ENCODE results near the gene DPP4. TPM values are rescaled to one million over a fixed set of nuclear protein-coding genes. Genes with fewer than 3 reads are reported as not detected.
A peak's percentile ranks its signal among the peaks of the same experiment; 100 is the strongest.

DPP4 gene
- not detected in 2 replicates for total RNA-seq (2014; rRNA removed; shearing (Covaris generic))
- polyA plus RNA-seq (2015; cell fraction: cytosol; rRNA removed), result not detected in 2 replicates
- not detected in 2 replicates for polyA plus RNA-seq (2015; cell fraction: nucleus; rRNA removed)

DNA sequence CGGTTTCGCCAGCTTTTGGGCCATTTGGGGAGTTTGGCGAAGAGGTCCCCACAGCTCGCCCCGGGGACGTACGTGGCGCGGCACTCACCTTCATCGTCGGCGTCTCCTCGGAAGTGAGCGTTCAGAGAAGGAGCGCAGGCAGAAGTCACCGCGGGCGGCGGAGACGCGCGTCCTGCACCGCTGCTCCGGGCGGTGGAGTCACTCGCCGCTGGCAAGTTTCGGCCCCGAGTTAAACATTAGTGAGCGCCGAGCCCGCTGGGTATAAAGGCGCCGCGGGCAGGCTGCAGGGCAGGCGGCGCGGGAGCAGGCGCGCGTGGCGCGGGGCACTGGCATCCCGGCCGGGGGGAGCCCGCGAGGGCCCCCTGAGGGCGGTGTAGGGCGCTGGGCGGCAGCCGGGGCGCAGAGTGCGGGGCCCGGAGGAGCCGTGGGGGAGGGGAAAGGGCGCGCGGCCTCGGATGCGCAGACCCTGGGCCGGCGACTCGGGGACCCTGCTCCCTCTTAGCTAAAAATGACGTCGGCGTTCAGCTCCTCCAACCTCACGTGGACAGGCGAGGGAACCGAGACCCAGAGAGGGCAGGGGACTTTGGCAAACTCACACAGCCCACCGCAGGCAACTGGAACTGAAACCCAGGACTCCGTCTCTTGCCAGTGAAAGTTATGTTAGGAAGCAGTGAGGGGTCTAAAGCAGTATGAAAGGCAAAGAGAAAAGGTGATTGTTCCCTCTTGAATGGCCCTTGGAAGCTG, at the start of gene DPP4:
Gene DPP4 (minus strand): TSS at position 328 of the 744 bp plus-strand sequence. CDS start 234 bp downstream, at position 94.
- DNase-seq (ENCODE audit: low read depth), result no peak

DNA sequence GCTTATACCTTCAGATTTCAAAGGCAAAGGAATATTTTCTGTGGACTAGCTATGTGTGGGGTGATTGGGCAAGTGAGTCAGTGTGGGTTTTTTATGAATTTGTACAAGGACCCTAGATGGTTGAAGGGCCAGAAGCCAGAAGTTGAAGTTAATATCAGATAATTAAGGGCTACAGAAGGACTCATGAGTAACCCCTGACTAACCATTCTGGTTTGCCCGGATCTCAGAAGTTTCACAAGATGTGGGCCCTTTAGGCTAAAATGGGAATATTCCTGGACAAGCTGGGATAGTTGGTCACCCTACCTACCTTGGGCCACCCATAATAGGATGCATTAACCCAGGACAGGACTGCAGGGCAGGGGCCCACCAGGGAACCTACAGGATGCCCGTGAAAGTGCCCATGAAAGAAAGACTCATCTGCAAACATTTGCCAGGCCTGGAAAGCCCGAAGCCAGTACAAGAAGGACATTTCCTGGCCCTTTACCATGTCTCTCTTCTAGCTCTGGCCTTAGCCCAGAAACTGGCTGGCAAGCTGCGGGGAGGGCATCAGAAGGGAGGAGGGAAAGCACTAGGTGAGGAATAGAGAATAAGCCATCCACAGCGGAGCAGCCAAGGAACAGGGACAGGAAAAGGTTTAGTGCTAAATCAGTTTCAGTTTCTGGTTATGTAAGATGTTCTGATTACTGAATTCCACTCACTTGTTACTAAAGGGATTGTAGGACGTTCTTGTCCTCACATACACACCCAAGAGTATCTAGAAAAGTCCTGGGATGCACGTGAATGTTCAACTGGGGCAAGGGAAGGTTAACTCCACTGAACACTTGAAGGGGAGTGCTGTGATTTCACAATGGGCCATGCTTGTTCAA, 44.4 kb upstream of the DPP4 start:
- DNase-seq (ENCODE audit: low read depth), result peak; percentile 83

DNA sequence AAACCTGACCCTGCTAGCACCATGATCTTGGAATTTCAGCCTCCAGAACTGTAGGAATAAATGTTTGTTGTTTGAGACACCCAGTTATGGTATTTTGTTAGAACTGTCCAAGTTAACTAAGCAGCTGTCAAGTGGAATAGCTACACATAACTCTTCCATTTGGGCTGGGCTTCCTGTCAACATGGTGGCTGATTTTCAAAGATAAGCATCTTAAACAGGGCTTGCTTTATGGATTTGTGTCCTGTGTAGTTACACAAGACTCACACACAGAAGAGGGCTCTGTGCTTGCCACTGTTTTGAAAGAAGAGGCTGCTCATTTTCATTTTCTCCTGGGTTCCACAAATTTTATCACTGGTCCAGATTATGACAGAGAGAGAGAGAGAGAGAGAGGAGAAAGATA, 42.3 kb upstream of the DPP4 start:
- DNase-seq (ENCODE audit: low read depth), result no peak

DNA sequence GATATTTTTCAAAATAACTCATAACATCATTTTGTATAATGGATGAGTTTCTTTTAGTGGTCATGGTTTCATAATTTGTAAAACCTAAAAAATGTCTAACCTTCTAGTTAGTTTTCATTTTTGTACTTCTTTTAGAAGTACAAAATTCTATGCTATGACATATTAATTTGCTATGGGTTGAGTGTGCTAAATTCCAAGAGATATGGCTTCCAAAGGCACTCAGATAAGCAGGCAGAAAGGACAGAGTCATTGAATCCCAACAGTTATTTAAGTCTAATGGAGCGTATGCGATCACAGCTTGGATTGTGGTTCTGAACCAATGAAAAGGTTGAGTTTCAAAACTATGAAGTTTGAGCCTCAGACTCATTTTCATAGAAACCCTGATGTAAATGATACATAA, 41.1 kb upstream of the DPP4 start:
- no peak for DNase-seq (ENCODE audit: low read depth)

DNA sequence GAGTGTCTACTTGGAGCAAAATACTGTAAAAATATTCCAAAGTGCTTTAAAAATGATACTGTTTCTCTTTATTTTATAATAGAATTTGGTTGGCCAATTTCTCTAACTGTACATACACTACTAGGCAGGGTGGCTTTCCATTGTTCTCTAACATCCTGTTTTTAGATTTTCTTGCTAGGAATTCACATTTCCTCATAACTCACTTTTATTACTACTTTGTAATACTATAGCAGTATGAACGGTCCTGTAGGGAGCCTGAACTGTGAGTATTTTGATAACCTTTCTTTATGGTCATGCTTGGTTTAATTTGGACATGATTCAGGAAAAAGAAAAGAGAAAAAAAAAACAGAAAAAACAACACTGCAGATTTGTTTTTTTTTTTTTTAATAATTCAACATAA, 40.3 kb upstream of the DPP4 start:
- DNase-seq (ENCODE audit: low read depth), result no peak

DNA sequence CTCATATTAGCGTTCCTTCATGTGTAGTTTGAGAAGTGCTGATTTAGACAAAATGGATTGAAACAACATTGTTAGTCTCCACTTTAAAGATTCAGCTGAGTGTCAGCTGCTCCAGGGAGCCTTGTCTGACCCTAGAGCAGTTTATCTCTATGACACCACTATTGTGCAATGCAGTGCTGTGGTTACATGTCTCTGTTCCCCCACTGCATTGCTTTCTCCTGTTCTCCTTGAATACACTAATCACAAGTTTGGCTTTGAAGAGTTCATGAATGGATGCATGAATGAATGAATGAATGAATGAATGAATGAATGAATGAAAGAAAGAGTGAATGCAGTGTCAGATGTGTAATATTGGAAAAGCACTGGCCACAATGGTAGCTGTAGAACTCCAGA, 39.8 kb upstream of the DPP4 start:
- DNase-seq (ENCODE audit: low read depth), result peak; percentile 50

DNA sequence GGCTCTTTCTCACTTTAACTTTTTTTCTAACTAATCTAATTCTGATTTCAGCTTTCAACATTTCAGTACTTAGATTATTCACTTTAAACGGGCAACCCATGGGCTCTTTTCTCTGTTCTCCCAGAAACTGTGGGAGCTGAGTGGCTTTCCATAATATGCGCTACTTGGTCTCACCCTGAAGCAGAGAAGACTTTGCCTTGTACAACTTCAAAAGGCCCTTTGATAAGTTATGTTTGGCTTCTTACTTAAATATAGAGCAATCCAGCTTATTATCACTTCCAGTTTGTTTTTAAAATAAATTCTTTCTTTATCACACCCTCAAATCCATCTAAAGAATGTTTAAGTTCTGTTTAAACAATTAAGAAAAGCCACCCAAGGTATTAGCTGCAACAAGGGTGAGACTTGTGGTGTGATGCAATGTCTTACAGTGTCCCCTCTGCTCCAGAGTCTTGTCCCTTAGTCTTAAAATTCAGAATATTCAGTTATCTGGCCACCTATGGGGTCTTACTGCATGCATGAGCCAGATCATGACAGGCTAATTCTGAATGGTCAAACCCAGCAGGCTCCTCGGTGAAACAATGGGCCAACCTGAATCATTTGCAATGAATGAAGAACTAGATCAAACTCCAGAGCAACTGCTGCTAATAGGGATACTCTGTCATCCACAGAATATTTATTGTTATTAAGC, 39.2 kb upstream of the DPP4 start:
- no peak for DNase-seq (ENCODE audit: low read depth)

DNA sequence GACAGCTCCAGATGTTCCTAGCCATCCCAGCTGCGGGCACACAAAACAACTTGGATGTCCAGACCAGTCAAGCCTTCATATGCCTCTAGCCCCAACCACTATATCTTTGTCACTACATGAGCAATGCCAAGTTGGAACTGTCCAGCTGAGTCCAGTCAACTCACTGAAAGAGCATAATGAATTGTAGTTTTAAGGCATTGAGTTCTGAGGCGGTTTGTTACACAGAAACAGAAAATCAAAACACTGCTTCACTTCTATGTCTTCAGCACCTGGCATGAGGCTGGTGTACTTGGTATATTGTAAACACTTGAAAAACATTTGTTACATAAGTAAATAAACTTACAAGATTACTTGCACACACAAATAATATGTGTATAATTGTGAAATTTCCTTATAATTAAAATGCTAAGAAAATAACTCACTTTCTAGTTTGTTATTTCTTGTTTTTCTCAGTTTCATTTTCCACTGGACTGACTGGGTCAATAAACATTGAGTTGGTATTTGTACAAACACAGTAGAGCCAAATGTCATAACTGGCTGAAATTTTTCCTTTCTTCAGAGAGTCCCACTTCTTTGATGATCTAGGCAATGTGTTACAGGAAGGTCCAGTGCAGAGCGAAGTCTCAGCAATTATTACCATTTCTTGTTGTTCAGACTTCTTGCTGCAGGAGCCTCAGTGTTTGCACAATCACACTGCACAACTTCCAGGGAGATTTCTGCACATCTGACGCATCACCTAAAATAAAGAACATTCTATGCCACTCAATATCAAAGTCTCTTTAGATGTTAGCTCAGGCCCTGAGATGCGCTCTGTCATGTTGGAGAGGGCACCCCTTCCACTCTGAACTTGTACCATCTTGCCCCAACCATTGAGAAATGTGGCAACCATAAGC, 38.2 kb upstream of the DPP4 start:
- no peak for DNase-seq (ENCODE audit: low read depth)

DNA sequence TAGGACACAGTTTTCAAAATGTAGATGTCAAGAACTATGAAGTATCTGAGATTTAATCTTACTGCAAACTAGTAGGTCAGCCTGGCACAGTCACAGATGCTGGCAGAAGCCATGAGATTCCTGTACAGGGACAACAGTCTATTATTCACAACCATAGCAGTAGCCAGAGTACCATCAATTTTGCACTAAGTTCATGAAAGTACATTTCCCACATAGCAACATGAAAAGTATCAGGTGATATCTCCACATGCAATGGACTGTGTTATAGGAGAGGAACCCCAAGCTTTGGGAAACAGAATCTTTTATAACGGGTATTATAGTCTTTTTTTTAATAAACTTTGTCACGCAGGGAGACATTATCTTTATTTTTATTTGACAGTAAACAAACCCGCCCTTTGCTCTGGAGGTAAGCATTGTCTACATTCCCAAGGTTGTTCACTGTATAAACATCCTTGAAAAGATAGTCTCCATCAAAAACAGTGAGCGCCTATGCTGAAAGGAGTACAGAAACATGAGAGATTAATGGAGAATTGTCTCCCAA, 33.4 kb upstream of the DPP4 start:
- no peak for DNase-seq (ENCODE audit: low read depth)

DNA sequence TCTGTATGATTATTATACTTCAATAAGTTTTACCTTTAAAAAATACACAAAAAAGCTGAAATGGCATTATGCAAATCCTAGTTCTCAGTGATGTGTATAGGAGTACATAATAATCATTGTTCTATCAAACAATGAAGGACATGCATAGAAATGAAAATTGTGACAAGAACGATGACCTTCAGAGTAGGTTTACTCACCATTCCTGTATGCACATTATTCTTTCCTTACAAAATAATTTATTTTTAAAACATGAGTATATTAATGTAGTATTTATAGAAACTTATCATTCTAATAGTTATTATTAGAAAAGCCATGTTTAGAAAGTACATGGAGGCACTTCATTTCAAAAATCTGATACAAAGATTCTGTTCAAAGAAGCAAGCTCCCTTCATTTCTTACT, 32.7 kb upstream of the DPP4 start:
- no peak for DNase-seq (ENCODE audit: low read depth)

DNA sequence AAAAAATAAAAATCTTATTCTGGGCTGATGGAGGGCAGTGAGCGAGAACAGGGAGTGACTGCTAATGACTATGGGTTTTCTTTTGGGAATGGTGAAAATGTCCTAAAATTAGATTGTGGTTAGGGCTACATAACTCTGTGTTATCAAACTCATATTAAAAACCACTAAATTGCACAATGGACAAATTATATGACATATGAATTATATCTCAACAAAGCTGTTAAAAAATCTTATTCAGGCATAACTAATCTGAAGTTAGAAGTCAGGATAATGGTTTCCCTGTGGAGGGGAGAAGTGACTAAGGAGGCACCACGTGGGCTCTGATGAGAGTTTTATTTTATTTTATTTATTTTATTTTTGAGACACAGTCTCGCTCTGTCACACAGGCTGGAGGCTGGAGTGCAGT, 32.1 kb upstream of the DPP4 start:
- no peak for DNase-seq (ENCODE audit: low read depth)

DNA sequence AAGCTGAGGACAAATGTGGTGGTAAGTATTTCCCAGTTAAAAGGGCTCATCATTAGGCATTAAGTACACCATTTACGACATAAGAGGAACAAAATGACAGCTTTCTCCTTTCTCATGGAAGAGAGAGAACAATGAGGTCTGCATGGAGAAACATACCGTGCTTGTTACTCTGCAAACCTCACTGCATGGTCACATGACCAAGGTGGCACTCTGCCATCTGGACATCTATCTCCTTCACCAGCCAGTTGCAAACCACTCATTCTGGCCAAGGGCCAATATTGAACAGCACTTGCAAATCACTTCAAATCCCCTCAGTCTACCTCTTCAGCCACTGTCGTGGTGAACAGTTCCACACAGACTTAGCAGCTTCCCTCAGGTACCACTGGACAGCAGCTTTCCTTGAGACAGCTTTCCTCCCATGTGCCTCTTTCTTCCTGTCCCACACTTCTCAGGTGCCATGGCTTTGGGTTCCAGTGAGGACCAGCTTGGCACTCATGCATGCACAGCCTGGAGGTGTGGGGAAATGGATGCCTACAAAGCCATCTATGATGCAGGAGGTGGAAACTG, 29.5 kb upstream of the DPP4 start:
- DNase-seq (ENCODE audit: low read depth), result no peak

DNA sequence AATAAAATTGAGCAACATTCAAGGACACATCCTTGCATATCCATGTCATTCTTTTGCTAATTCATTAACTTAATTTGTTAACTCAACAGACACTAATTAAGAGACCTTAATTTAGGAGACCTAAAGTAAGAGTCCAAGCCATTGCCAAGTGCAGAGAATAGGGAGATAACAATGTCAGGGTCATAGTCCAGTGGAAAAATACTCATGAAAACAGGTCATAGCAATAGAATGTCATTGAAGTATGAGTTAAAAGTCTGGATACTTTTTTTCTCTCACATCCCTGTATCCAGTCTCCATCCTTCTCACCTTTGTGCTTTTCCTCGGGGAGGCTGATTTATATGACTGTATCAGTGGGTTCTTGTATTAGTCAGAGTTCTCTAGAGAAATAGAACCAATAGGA, 26.6 kb upstream of the DPP4 start:
- no peak for DNase-seq (ENCODE audit: low read depth)

DNA sequence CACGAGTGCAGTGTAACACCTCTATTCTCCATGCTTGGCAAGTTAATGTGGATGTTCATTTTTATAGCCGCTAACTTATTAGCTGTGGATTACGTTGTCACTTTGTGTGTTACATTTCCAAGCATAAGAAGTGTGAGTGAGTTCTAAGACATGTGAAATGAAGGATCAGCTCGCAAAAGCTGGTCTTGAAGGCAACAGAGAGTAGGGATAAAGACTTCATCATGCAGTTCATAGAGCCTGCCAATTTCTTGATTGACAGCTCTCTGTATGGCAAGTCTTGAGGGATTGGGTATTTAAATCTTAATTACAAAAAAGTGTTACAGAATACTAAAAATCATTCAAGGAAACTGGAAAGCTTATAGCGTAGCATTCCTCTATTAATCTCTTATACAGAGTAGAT, 25.8 kb upstream of the DPP4 start:
- DNase-seq (ENCODE audit: low read depth), result no peak

DNA sequence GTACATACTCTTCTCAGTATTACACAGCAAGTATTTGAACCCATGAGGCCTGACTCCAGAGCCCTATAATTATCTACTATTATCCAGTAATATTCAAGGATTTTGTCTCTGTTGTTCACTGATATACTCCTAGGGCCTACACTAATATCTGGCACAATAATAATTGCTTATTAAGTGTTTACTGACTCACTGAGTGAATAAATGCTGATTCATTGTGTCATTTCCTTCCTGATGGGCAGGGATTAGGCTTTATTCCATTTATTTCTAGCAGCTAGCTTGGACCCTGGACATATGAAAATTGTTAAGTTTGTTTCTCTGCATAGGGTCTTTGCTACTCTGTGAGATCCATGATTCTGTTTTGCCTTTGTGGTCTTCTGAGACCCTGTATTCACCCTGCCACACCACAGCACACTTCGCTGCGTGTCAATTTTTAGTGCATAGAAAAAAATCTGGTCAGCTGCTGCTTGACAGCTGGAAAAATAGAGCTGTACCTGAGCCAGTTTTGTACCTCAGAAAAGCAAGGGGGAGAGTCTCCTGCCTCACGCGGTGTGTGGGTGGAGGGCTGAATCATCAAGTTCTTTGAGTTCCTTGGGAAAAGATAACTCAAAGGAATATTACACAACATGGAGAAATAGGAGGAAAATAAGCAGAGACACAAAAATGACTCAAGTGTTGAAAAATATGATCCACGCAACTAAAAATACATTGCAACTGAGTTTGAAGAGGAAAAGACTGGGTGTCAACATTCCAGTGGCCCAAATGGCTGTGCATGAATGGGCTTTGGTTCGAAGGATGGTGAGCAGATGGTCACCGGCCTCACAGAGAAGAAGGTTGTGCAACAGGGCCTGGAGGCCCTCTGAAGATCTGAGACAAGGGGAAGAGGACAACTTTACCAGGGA, 18.9 kb upstream of the DPP4 start:
- peak; percentile 81 for DNase-seq (ENCODE audit: low read depth)

DNA sequence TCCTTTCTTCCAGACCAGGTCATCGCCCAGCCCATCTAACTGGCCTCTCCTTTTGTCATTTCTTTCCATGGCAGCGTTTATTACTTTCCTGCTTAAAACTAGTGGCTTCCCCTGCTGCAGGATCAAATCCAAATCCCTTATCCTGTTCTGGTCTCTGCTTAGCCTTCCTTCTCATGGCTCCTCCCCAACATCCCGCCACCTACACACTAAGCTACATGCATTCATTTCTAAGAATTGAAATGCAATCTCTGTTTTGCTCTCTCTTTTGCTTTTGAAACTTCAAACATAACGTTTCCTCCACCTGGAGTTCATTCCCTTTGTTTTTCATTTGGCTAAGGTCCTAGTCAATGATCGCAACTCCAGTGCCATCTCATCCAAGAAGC, 18.0 kb upstream of the DPP4 start:
- no peak for DNase-seq (ENCODE audit: low read depth)

DNA sequence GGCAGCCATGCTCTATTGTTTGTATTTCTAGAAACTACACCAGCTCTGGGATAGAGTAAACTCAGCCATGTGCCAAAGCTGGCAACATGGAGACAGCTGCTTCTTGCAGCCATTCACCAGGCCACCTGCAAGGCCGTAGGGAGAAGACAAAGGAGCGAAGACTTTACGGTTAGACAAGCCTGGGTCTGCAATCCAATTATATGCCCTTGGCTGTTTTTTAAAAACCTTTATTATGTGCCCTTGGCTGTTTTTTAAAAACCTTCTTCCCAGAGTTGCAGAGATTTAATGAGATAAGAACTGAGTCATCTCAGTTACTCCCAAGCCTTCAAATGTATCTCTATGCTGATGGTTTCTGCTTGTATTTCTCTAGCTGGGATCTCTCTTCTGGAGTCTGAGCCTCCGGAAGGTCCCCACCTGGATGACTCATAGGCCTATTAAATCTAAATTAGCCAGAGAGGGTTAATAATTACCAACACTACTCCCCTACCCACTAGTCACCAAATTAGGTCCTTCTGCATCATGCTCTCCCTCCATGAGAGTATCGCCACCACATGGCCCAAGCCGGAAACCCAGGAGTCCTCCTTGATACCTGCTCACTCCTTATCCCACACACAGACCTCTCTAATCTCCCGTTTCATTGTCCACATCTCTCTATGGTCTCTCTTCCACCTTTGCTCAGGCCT, 17.5 kb upstream of the DPP4 start:
- peak; percentile 44 for DNase-seq (ENCODE audit: low read depth)

DNA sequence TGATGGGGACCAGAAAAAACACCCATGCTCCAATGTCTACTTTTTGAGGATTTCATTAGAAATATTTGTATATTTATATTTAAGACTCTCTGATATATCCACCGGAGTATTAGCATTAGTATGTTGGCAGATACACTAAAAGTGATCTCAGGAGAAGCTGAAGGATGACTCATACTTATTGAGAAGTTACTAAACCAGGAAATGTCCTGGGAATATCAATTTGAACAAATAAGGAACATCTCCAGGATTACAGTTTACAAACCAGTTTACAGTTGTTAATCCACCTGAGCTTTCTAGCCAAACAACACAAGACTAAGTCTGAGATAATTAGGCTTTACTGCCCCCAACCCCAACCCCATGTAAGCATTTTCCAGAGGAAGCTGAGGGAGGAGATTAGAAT, 16.1 kb upstream of the DPP4 start:
- peak; percentile 23 for DNase-seq (ENCODE audit: low read depth)

DNA sequence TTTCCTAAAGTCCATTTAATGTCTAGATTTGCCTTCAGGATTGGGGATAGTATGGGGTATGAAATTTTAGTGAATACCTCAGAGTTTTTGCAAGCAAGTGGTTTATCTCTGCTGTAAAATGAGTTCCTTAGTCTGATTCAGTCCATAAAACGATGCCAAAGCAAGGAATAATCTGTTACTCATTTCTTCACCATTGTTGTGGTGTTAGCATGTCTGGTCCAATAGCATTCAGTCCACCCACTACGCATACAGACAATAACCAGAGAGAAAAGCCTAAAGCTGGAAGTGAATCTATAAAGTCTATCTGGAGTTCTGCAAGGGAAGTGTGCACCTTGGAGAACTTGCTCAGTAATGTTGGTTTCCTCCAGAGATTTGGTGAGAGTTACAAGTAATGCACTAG, 12.9 kb upstream of the DPP4 start:
- no peak for DNase-seq (ENCODE audit: low read depth)
